NT2/D1 (cell line): ENCODE data around the gene VWC2.

Source experiments
- YY1 ChIP-seq: IDR thresholded peaks from 2 replicates; pipeline ENCODE4 v1.6.1; 2011; ENCODE audit not compliant: insufficient read length, insufficient read depth
- ZNF274 ChIP-seq: IDR thresholded peaks from 2 replicates; pipeline ENCODE4 v1.6.1; 2011; ENCODE audit warnings: mild to moderate bottlenecking, low read depth, low read length

GRCh38 chr7:49866076-49866735 lies 92.8 kb downstream of the VWC2 start:
- TF ChIP-seq ZNF274 (no peak), YY1 (no peak)
